Sigmoid colon (tissue), 7 donors: ENCODE measurements around the gene MAN2A2. TPM values are rescaled to one million over a fixed set of nuclear protein-coding genes. Genes with fewer than 3 reads are reported as not detected.

Source experiments
- DNase-seq: peaks from one replicate; pipeline ENCODE4 v3.0.0-alpha.2; 2019
- H3K27ac ChIP-seq, 4 donors: fragments of 200-600 bp; sonication (generic); one replicate each; pipeline ENCODE4 v1.5.1; 2016 to 2019; ENCODE audit warnings: mild to moderate bottlenecking in 1 of 4
- H3K27me3 ChIP-seq, 3 donors: fragments of 200-600 bp; sonication (generic); one replicate each; pipeline ENCODE4 v1.5.1; 2019; ENCODE audit warnings: mild to moderate bottlenecking in 1 of 3
- H3K36me3 ChIP-seq, 4 donors: fragments of 200-600 bp; sonication (generic); one replicate each; pipeline ENCODE4 v1.5.1; 2016 to 2019
- H3K4me1 ChIP-seq, 4 donors: fragments of 200-600 bp; sonication (generic); one replicate each; pipeline ENCODE4 v1.5.1; 2017 to 2019
- H3K4me3 ChIP-seq, 4 donors: fragments of 200-600 bp; sonication (generic); one replicate each; pipeline ENCODE4 v1.5.1; 2017 to 2019; ENCODE audit warnings: mild to moderate bottlenecking in 2 of 4, moderate library complexity in 1 of 4
- H3K9me3 ChIP-seq, 4 donors: fragments of 200-600 bp in 3 of 4; sonication (generic) in 3 of 4; one replicate each; pipeline versions ENCODE4 v1.5.1 to v1.6.1; 2013 to 2019
- CTCF ChIP-seq, 4 experiments: fragments of 450-650 bp in 3 of 4; fragments of 200-600 bp in 1 of 4; IDR thresholded peaks; one replicate each; pipeline ENCODE4 v1.5.1; 2016 to 2019; ENCODE audit warnings: antibody characterized with exemption in 4 of 4, mild to moderate bottlenecking in 3 of 4, moderate library complexity in 2 of 4
- EP300 ChIP-seq, 4 donors: sonication (generic); formaldehyde crosslinking; IDR thresholded peaks; one replicate each; pipeline ENCODE4 v1.6.1; 2017; ENCODE audit warnings: antibody characterized with exemption in 4 of 4
- POLR2A ChIP-seq, 2 donors: fragments of 450-650 bp; IDR thresholded peaks; one replicate each; pipeline ENCODE4 v1.6.1; 2016; ENCODE audit warnings: antibody characterized with exemption in 2 of 2, mild to moderate bottlenecking in 2 of 2, moderate library complexity in 2 of 2
- POLR2AphosphoS5 ChIP-seq, 4 donors: sonication (generic); formaldehyde crosslinking; IDR thresholded peaks; one replicate each; pipeline ENCODE4 v1.6.1; 2017; ENCODE audit warnings: antibody characterized with exemption in 4 of 4
- WGBS, 2 donors: extraction: QIAGEN DNeasy Blood & Tissue Kit; methylation state at CpG; one replicate each; pipeline ENCODE4 v1.1.7; 2013; 5-methylcytosine and 5-hydroxymethylcytosine counted together
- intact Hi-C: fragments of 100-400 bp; cut with DNase I; formaldehyde crosslinking; loops from one replicate; pipeline ENCODE4 v1.15.1; 2023
- polyA plus RNA-seq, 3 donors: library from polyadenylated mRNA; stranded (reverse); fragments of 200-250 nt; gene quantifications; one replicate each; pipeline ENCODE4 v1.2.3, GENCODE V29; 2013
- total RNA-seq, 4 donors: library from RNA; depleted of rRNA; stranded (reverse); fragments of >200 nt; gene quantifications; one replicate each; pipeline ENCODE4 v1.1.0, GENCODE V29; 2016
- donor health status: healthy with polysubstance abuse.
- donor health status: Bipolar disorder and iron deficiency.
- donor health status: healthy.

MAN2A2 gene
- total and polyA plus RNA-seq, 7 donors = 3.7 to 57.6 (median 31.0) TPM

DNA sequence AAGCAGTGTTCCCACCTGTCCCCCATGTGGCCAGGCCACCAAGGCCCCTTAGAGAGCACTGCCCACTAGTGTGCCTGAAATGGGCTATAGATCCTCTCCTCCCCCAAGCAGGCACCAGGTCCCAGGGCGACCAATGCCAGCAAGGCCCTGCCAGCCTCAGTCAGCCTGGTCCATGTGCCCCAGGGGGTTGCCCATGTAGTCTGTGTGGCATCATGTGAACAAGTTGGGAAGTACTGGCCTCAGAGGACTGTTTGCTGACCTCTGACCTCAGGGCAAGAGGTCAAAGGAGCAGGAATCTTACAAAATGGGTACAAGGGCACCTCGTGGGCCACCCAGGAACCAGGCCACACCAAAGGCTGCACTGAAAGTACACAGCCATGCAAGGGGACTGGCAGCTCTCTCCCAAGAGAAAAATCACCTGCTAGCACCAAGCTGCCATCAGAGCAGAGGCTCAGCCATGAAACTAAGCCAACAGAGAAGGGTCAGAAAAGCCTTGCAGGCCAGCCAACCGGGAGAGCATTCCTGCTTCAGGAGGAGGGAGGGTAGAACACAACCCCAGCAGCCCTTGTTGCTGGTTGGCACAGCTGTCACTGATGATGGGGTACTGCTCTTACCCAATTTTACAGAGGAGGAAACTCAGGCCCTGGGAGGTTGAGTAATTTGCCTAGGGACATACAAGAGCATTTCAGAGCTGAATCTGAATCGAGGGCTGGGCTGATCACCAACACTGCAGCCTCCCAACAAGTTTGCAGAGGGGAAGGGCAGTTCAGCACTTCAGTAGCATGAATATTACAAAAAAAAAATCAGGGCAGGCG lies 39.9 kb upstream of the MAN2A2 start:
- TF ChIP-seq CTCF (IDR thresholded peaks at IDR 0.05) = no peak
- TF ChIP-seq EP300 (IDR thresholded peaks at IDR 0.05) = no peak
- intact Hi-C loops = no loop called here
- Histone ChIP-seq H3K27ac (no peak overlapping the region), H3K9me3 (no peaks in the 10 kb centered on the region), H3K4me1 (no peaks in the 10 kb centered on the region), H3K4me3 (no peak overlapping the region), H3K27me3 (no peaks in the 10 kb centered on the region), H3K36me3 (no peaks in the 10 kb centered on the region)
- no peak for DNase-seq
- 75 to 80% methylated on average over 5 of the region's 5 CpGs for WGBS, 2 donors

GRCh38 chr15:90863987-90864386 lies 39.1 kb upstream of the MAN2A2 start:
- TF ChIP-seq CTCF (IDR thresholded peaks at IDR 0.05) (no peak), EP300 (IDR thresholded peaks at IDR 0.05) (no peak), POLR2A (IDR thresholded peaks at IDR 0.05) (no peak), POLR2AphosphoS5 (IDR thresholded peaks at IDR 0.05) (no peak)
- Histone ChIP-seq H3K9me3 (no peaks in the 10 kb centered on the region), H3K4me3 (no peak overlapping the region), H3K27ac (no peak overlapping the region), H3K36me3 (no peaks in the 10 kb centered on the region), H3K27me3 (no peaks in the 10 kb centered on the region), H3K4me1 (peaks cover 0 to 1% (median 0%) of the 10 kb centered on the region in 4 donors)
- 90 to 95% methylated on average over 4 of the region's 4 CpGs for WGBS, 2 donors
- intact Hi-C loops = no loop called here
- DNase-seq = no peak

GRCh38 chr15:90864507-90864906 lies 38.6 kb upstream of the MAN2A2 start:
- TF ChIP-seq POLR2A (IDR thresholded peaks at IDR 0.05) (no peak), POLR2AphosphoS5 (IDR thresholded peaks at IDR 0.05) (no peak), EP300 (IDR thresholded peaks at IDR 0.05) (no peak), CTCF (IDR thresholded peaks at IDR 0.05) (no peak)
- intact Hi-C loops = no loop called here

GRCh38 chr15:90865702-90866101 lies 37.4 kb upstream of the MAN2A2 start:
- Histone ChIP-seq H3K36me3 (no peaks in the 10 kb centered on the region), H3K4me3 (no peak overlapping the region), H3K27me3 (no peaks in the 10 kb centered on the region), H3K4me1 (peaks cover 0 to 19% (median 9%) of the 10 kb centered on the region in 4 donors), H3K27ac (no peak overlapping the region), H3K9me3 (no peaks in the 10 kb centered on the region)
- TF ChIP-seq CTCF (IDR thresholded peaks at IDR 0.05) = no peak
- no peak for TF ChIP-seq POLR2A (IDR thresholded peaks at IDR 0.05)
- no peak for TF ChIP-seq EP300 (IDR thresholded peaks at IDR 0.05)
- 93 to 94% methylated on average over 4 of the region's 4 CpGs for WGBS, 2 donors
- DNase-seq = no peak
- intact Hi-C loops = no loop called here

More at GRCh38 chr15:90864507-90864906, 38.6 kb upstream of the MAN2A2 start:
- peaks cover 0 to 7% (median under 1%) of the 10 kb centered on the region in 4 donors for H3K4me1 ChIP-seq
- WGBS, 2 donors = 85 to 93% methylated on average over 10 of the region's 10 CpGs
- no peak overlapping the region for H3K4me3 ChIP-seq
- no peak overlapping the region for H3K27ac ChIP-seq
- no peaks in the 10 kb centered on the region for H3K9me3 ChIP-seq
- no peak for DNase-seq
- no peaks in the 10 kb centered on the region for H3K27me3 ChIP-seq
- no peaks in the 10 kb centered on the region for H3K36me3 ChIP-seq
